DMS153 treated with DMSO at 0.1 percent for 48 hours (cell line): ENCODE data around the gene TGFBR1.

Experiments
- DNase-seq: peaks from one replicate; lab custom pipeline; 2025; ENCODE audit not compliant: unreplicated experiment; lab: John Stamatoyannopoulos, UW

Gene TGFBR1

DNA sequence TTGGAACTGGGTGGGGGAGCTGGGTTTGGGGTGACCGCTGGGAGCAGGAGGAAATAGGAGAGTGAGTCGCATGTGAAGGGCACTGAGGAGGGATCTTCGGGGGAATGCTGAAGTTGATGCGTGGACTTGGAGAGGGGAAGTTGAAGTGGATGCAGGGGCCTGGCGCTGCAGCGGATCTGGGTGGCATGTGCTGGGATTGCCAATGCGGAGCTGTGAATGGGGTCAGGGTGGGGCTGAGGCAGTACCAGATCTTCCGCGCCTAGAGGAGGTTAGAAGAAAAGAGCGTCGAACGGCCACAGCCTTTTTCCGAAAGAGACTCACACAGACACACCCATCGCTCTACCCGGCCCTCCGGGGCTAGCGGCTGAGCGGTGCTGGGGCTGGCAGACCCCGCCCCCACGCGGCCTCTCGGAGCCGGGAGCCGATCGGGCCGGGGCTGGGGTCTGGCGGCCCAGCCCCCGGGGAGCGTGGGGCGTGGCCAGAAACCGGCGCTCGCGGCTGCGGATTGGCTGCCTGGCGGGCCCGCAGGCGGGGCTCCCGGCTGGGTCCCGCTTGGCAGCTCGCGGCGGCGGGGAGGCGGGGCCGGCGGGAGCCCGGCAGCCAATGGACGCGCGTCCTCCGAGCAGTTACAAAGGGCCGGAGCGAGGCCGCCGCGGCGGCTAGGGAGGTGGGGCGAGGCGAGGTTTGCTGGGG, at the start of gene TGFBR1:
TGFBR1 (plus strand) TSS at position 655 of the 693 bp plus-strand sequence. CDS start 93 bp downstream, outside the sequence.
- peak; percentile 90 for DNase-seq

DNA sequence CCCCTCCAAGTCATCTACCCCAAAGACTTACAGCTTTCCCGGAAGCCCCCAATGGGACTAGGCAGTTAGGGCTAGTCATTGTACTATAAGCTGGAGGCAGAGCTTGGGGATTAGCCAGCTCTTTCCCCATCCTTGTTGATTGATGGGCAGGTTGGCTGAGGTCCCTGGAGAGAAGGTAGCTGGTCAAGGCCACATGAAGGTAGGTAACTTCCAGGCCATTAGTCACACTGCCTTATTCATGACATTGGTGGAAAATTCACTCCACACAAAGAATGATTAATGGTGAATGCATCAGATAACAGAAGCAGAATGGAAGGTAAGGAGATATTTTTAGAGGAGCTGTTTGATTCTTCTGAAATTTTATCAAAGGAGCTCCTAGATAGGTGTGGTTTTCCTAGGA, 49.5 kb upstream of the TGFBR1 start:
- DNase-seq = no peak

DNA sequence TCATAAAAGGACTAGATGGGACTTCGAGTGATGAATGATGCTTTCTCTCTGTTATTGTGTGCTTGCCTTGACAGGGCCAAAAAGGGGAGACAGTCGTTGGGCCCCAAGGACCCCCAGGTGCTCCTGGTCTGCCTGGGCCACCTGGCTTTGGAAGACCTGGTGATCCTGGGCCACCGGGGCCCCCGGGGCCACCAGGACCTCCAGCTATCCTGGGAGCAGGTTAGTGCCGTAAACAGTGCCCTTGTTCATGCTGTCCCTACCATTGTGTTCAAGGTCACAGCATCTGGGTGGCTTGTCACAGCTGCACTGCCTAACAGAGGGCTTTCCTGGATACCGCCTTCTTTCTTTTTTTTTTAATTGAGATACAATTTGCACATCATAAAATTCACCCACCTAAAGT, 48.7 kb upstream of the TGFBR1 start:
- DNase-seq = no peak

DNA sequence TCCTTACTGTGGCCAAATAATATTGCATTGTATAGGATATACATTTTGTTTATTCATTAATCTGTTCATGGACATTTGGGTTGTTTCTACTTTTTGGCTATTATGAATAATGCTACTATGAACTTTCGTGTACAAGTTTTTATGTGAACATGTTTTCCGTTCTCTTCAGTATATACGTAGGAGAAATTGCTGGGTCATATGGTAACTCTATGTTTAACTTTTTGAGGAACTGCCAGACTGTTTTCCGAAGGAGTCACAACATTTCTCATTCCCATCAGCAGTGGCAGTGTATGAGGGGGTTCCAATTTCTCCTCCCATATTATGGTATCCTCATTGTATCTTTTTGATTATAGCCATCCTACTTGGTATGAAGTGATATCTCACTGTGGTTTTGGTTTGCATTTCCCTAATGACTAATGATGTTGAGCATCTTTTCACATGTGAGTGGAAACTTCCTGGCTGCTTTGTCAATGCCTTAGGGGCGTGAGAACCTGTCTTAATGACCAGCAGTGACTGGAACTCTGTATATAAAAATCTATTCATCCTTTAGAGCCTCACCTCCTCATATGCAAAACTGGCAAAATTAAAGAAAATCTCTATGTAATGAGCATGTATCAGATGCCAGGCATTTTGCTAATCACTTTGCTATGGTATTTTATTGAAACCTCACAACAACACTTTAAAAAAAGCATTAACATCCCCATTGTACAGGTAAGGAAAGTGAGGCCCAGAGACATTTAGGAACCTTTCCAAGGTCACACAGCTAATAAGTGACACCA, 47.8 kb upstream of the TGFBR1 start:
- no peak for DNase-seq

DNA sequence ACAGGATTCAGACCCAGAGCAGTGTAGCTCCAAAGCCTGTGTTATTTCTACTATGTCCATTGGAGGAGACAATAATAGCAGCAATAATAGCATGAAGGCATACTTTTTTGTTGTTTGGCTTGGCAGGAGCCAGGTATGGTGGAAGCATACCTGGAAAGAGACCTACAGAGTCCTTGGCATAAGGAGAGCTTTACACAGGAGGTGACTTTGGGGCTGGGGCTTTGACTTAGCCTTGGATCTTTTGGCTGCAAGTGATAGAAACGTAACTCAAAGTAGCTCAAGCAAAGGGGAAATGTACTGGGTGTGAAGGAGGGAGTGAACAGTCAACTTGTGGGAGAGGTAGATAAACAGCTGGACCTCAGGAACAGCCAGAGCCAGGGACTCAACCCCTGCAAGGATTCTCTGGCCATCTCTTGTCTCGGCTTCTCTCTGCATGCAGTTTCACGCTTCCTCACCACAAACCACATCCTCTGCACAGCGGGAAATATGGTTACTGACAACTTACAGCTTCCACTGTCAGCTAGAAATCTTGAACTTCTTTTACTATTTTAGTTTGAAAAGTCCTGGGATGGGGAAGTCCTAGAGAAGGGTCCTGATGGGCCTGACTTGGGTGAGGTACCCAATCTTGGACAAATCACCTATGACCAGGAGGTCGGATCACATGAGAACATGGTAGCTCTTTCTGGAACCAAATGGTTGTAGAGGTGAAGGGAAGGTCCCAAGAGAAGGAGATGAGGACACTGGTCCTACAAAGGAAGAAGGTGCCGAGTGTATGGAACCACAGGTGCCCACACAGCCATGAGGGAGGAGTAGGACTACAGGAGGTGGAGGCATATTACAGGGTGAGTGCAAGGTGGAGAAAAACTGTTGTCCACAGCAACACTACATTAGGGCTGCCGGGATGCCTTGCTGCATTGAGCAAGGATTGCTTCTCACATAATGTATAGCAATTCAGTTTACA, 47.0 kb upstream of the TGFBR1 start:
- no peak for DNase-seq

DNA sequence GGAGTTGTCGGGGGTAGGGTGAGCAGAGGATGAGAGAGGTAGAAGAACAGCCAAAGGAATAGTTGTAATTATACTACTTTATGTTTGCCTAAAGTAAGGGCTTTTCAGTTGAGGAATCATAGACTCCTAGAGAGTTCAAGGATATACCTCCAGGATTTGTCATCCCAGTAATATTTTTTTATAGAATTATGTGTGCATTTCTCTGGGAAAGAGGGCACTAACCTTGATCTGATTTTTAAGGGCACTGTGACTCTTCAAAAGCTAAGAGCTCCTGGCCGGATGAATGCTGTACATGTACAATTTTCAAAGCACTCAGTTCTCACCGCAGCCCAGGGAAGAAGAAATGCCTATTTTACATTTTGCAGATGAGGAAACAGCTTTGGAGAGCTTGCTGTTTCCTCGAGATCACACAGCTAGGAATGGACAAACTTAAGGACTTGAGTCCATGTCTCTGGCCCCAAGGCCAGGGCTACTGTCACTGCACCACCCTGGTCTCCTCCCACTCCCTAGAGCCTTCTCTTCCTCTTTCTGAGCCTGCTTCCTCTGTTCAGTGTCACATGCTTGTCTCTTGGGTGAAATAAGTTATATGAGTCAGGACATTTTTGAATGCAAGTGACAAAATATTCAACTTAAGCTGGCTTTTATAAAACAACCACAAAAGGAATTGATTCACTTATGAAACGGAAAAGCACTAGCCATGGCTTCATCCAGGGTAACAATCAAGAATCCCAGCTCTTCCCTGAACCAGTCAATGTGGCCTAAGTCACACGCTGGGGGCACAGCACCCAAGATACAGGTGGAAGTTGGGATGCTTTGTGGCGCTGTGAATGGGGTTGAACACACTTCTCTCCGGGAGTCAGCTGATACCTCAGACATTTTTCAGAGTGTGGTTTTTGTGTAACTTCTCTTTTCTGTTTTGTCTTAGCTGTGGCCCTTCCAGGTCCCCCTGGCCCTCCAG, 45.7 kb upstream of the TGFBR1 start:
- DNase-seq = no peak

DNA sequence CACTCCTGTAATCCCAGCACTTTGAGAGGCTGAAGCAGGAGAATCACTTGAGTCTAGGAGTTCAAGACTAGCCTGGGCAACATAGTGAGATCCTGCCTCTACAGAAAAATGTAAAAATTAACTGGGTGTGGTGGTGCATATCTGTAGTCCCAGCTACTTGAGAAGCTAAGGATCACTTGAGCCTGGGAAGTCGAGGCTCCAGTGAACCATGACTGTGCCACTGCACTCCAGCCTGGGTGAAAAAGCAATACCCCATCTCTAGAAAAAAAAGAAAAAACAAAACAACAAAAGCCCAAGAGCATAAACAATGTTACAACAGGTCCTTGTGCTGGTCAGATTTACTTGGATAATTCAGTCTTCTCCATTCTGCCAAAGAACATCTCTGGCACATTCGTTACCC, 44.3 kb upstream of the TGFBR1 start:
- DNase-seq = no peak

DNA sequence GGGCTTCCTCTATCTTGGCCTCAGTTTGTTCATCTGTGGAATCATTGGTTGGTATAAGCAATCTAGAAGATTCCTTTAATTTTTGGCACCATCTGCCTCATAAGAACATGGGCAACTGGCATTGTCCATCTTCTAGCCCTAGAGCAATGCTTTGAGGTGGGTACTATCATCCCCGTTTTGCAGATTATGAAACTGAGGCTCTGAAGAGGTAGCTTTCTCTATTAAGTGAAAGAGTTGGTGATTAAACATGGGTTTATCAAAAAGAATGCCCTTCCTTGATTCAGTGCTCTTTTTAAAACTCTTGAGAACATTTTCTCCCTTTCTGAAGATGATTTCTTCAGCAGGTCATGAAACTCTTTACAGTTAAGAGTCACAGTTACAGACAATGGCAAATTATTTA, 42.4 kb upstream of the TGFBR1 start:
- no peak for DNase-seq

DNA sequence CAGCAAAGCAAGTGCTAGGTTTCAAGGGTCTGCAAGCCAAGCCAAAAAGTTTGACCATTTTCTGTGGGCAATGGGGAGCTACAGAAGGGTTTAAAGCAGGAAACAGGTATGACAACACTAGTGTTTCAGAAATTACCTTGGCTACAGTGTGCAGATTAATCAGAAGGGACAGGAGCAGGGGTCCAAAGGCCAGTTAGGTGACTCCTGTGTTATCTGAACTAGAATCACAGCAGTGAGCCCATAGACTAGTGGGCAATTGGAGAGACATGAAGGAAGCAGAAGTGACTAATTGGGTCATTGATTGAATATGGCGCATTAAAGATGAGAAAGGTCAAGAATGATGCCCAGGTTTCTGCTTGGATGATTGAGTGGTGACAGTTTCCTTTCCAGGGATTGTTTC, 41.4 kb upstream of the TGFBR1 start:
- no peak for DNase-seq

DNA sequence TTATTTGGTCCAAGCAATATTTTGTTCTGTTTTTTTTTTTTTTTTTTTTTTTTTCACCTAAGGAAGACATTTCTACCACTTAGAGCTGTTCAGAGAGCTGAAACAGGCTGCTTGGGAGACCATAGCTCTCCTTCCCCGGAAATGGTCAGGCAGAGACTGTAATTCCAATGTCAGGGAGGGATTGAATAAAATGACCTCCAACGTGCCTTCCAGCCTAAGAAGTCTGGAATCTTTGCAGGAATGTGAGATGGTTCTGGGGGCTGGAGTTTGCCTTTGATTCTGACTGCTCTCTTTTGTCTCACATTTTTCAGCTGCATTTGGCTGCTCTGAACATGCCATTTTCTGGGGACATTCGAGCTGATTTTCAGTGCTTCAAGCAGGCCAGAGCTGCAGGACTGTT, 38.3 kb upstream of the TGFBR1 start:
- DNase-seq = no peak

DNA sequence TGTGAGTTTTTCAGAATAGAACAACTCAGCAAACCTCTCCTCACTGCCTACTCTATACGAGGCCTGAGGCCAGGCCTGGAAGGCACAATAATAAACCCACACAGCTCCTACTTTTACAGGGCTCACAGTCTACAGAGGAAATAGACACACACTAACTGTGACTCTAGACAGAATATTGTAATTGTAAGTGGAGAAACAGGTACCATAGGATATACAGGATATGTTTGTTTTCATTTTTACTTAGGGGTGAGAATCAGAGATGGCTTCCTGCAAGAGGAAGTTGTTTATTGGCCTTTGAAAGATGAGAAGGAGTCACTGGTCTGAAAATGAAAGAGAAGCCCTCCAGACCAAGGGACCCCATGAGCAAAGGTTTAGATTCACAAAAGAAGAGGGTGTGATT, 35.8 kb upstream of the TGFBR1 start:
- no peak for DNase-seq

DNA sequence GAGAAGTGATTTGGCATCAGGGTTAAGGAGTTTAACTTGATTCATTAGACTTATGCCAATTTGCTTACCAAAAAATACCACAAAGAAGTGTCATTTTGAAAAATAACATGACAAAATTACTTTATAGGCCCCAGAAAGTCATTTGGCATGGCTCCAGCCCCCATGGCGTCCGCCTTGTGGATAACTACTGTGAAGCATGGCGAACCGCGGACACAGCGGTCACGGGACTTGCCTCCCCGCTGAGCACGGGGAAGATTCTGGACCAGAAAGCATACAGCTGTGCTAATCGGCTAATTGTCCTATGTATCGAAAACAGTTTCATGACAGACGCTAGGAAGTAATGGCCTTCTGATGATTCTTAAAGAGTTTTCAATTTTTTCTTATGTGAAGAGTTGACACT, 35.4 kb upstream of the TGFBR1 start:
- no peak for DNase-seq

DNA sequence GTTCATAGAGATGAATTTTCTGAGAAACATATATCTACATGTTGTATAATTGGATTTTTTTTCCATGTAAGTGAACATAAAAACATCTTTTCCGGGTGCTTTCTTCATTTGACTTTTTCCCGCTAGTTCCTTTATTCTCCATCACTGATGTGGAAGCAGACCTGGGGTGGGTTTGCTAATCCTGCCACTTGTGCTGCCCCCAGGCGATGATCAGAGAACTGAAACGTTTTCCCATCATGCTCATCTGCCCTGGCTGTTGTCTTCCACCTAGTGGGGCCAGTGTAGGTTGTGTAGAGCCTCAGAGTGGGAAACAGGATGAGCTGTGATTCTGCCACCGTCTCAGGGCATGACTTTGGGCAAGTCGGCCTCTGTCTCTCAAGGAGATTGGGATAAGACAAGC, 34.2 kb upstream of the TGFBR1 start:
- no peak for DNase-seq

DNA sequence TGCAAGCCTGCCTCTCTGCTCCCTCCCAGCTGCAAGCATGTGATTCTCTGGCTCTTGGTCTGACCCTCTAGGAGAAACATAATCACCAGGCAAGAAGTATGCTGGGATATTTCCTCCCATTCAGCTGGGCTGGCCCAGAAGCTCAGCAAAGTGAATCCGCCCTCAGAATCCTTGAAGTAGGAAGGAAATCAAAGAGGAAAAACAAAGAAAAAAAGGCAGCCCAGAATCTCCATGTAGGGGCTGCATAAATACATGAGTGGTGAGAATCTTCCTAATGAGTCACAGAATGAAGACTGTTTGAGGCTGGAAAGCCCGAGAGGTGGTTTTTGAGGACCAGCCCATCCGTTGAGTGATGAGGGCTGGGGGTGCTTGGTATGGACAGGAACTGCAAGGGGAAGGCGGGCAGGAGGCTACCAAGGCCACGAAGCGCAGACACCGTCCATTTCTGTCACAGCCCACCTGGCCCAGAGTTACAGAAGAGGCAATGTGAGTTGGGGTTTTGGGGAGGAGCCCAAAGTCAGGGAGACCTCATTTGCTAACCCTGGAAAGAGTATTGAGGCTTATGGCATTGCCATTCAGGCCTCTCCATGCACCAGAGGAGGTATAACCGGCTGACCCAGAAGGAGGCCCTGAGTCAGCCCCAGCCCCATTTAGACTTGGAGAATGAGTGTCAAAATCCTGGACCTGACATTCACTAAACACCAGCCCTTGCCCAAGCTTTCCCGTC, 33.4 kb upstream of the TGFBR1 start:
- DNase-seq = no peak

DNA sequence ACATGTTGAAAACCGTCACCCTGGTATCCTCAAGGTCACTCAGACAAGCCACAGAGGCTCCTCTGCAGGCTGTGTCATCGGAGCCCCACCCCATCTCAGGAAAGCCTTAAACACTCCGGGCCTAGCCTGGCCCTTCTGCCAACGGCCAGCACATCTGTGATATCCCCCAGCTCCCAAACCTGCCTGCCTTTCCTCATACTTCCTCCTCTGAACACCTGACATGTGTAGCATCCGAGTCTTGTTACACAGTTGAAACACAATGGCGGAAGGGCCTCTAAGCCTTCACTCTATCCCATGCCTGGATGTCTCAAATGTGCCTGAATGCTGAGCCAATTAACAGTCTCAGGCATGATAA, 32.9 kb upstream of the TGFBR1 start:
- no peak for DNase-seq

DNA sequence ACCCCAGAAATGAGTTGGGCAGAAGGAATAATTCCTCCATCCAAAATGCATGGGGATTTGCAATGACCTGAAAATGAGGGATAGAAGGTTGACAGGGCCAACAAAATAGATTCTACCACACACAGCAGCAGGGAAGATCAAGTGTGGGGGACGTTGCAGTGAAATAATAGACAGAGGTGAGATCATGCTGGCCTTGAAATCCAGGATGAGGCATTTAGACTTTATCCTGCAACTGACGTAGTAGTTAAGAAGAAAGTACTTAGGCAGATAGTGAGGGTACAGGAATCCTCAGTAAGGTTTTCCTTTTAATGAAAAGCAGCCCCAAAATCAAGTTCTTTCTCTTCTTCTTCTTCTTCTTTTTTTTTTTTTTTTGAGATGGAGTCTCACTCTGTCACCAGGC, 31.6 kb upstream of the TGFBR1 start:
- DNase-seq = no peak

DNA sequence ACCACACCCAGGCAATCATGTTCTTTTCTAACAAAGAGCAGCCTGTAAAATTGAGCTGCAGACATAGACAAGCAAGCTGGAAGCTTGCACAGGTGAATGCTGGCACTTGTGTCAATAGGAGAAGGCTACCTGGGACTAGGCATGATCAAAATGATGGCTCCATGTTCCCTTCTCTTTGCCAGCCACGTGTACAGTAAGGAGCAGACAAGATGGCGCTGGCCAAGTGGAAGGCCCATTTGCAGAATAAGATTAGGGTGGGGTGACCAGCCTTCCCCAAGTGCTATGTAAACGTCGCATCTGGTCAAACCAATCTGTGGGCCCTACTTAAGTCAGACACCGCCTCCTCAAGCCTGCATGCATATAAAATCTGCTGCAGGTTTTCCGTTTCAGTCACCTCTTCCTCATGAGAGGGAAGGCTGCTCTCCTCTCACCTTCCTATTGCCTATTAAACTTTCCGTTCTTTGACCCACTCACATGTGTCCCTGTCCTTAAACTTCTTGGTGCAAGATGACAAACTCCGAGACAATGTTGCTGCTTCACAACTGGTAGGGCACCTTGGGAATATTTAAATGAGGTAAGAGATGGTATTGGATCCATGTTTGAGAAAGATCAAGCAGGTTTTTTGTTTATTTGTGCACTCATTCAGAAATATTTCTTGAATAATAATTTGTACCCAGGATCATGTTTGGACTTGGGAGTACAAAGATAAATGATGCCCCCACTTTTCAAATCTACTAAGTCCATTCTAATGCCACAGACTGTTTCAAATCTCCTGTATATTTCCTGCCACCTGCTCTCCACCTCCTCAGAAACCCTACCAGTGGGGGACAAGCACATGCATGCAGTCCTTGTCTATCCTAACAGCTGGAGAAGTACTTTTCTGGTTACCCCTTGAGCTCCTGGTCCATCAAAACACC, 30.7 kb upstream of the TGFBR1 start:
- DNase-seq = no peak

DNA sequence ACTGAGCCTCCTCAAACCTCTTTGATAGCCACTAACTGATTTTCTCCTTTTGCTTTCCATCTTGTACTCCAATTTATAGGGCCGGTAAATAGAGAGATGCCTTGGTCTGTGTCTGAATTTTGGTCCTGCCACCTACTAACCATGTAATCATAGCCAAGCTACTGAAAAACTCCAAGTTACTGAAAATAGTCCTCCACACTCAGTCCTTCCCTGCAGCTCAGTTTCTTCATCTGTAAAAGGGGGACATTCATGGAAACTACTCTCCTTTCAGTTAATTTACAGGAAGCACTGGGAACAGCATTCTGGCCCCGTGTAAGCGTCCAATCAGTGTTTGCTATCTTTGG, 30.0 kb upstream of the TGFBR1 start:
- DNase-seq = no peak
